GM12878 (cell line): ENCODE measurements around the gene NFIX. TPM values are rescaled to one million over a fixed set of nuclear protein-coding genes. Genes with fewer than 3 reads are reported as not detected.

Experiments
- ATAC-seq: fragments of 200-7000 bp; cut with Tn5 transposase; 3 replicates; pipeline ENCODE4 v1.9.1; 2020; ENCODE audit warnings: mild to moderate bottlenecking, moderate library complexity
- BruUV-seq: library from RNA; stranded (reverse); fragments of 400-500 nt; replicated peaks from 2 replicates; lab custom pipeline; 2021; lab: Mats Ljungman, UMichigan
- CTCF ChIA-PET: fragments of 300-600 bp; sonication (Branson Sonifier 250); formaldehyde crosslinking; extraction: SDS; loops from one replicate; lab custom pipeline; 2021; ENCODE audit warnings: inconsistent platforms; lab: Yijun Ruan, JAX
- POLR2A ChIA-PET: fragments of 350-600 bp; formaldehyde crosslinking; extraction: SDS; loops from one replicate; lab custom pipeline; 2021; ENCODE audit warnings: inconsistent platforms; lab: Charles Lee
- RAD21 ChIA-PET: fragments of 300-600 bp; sonication (Branson Sonifier 250); formaldehyde crosslinking; loops from one replicate; lab custom pipeline; 2023; ENCODE audit warnings: antibody characterized with exemption; ENCODE audit not compliant: unreplicated experiment; lab: Charles Lee
- SMC1A ChIA-PET: fragments of 300-600 bp; sonication (Branson Sonifier 250); formaldehyde crosslinking; loops from one replicate; lab custom pipeline; 2023; ENCODE audit not compliant: unreplicated experiment, uncharacterized antibody; lab: Charles Lee
- DNase-seq: peaks from one replicate; pipeline ENCODE4 v3.0.0-alpha.2; 2011; ENCODE audit warnings: low read depth, low spot score
- FAIRE-seq: peaks from 3 replicates; lab custom pipeline; 2011; peaks lifted over from hg19 to GRCh38; lab: Jason Lieb, UNC
- H2AFZ ChIP-seq: 2 replicates; pipeline ENCODE4 v1.6.0; 2011; ENCODE audit warnings: low read depth, low read length, control low read depth; ENCODE audit not compliant: control insufficient read depth
- H3K27ac ChIP-seq: 2 replicates; pipeline ENCODE4 v1.5.1; 2011; ENCODE audit warnings: control low read depth; ENCODE audit not compliant: control insufficient read depth, insufficient read depth
- H3K27me3 ChIP-seq, 2 experiments: replicated peaks in 1 of 2; 2 replicates each; pipeline versions ENCODE4 v1.6.0 to v1.6.1; 2011; ENCODE audit warnings: low read length in 1 of 2; ENCODE audit not compliant: control insufficient read depth in 2 of 2, insufficient read depth in 2 of 2
- H3K36me3 ChIP-seq, 2 experiments: 2 replicates each; pipeline ENCODE4 v1.5.1; 2011; ENCODE audit warnings: low read length in 1 of 2; ENCODE audit not compliant: control insufficient read depth in 2 of 2, insufficient read depth in 2 of 2
- H3K4me1 ChIP-seq: 2 replicates; pipeline ENCODE4 v1.6.1; 2011; ENCODE audit warnings: mild to moderate bottlenecking, low read length, moderate library complexity, mixed read lengths; ENCODE audit not compliant: control insufficient read depth, insufficient read depth
- H3K4me2 ChIP-seq: 2 replicates; pipeline ENCODE4 v1.6.0; 2011; ENCODE audit warnings: control low read depth; ENCODE audit not compliant: control insufficient read depth, insufficient read depth
- H3K4me3 ChIP-seq: fragments of 200-600 bp; sonication (generic); 2 replicates; pipeline ENCODE4 v1.5.1; 2016
- H3K79me2 ChIP-seq: 2 replicates; pipeline ENCODE4 v1.6.0; 2011; ENCODE audit warnings: low read length; ENCODE audit not compliant: control insufficient read depth, insufficient read depth
- H3K9ac ChIP-seq: 2 replicates; pipeline ENCODE4 v1.8.0; 2011; ENCODE audit warnings: low read length, control low read depth, mixed read lengths; ENCODE audit not compliant: control insufficient read depth, insufficient read depth
- H3K9me3 ChIP-seq: replicated peaks from 3 replicates; pipeline ENCODE4 v1.5.1; 2011; ENCODE audit warnings: mild to moderate bottlenecking, low read length; ENCODE audit not compliant: control insufficient read depth, insufficient read depth
- H4K20me1 ChIP-seq: 2 replicates; pipeline ENCODE4 v1.6.0; 2011; ENCODE audit not compliant: control insufficient read depth, insufficient read depth
- CREB1 ChIP-seq: IDR thresholded peaks from 2 replicates; pipeline ENCODE4 v1.6.1; 2012; ENCODE audit warnings: low read depth, mild to moderate bottlenecking, inconsistent platforms
- CTCF ChIP-seq, 3 experiments: IDR thresholded peaks in 2 of 3; conservative IDR thresholded peaks in 1 of 3; 2 replicates each; pipeline ENCODE4 v1.5.1; 2011; ENCODE audit warnings: low read depth in 3 of 3, low read length in 3 of 3, mild to moderate bottlenecking in 3 of 3, control low read depth in 2 of 3, moderate library complexity in 2 of 3, inconsistent platforms in 1 of 3, mixed read lengths in 1 of 3; ENCODE audit not compliant: control insufficient read depth in 2 of 3, insufficient read depth in 1 of 3; ENCODE audit errors: extremely low read depth in 1 of 3
- FOXM1 ChIP-seq: IDR thresholded peaks from 2 replicates; pipeline ENCODE4 v1.6.1; 2012; ENCODE audit warnings: low read depth, mild to moderate bottlenecking, inconsistent platforms, low read length, moderate library complexity
- MAX ChIP-seq: IDR thresholded peaks from 2 replicates; pipeline ENCODE4 v1.6.1; 2012; ENCODE audit warnings: low read depth, low read length, improper control_type of control experiment
- POLR2A ChIP-seq: IDR thresholded peaks from 2 replicates; pipeline ENCODE4 v1.6.1; 2011; ENCODE audit warnings: low read depth, mild to moderate bottlenecking, low read length
- POLR2AphosphoS5 ChIP-seq: IDR thresholded peaks from 2 replicates; pipeline ENCODE4 v1.6.1; 2011; ENCODE audit warnings: mild to moderate bottlenecking, low read length, inconsistent platforms
- SIX5 ChIP-seq: IDR thresholded peaks from 2 replicates; pipeline ENCODE4 v1.6.1; 2011; ENCODE audit warnings: mild to moderate bottlenecking, low read depth, low read length, moderate library complexity; ENCODE audit not compliant: severe bottlenecking
- WRNIP1 ChIP-seq: IDR thresholded peaks from 2 replicates; pipeline ENCODE4 v1.6.1; 2011; ENCODE audit warnings: low read depth, low read length, improper control_type of control experiment, borderline replicate concordance
- ZNF24 ChIP-seq: fragments of 450-650 bp; IDR thresholded peaks from 2 replicates; pipeline ENCODE4 v1.6.1; 2017; ENCODE audit warnings: antibody characterized with exemption, mild to moderate bottlenecking
- WGBS: methylation state at CpG from one replicate; pipeline ENCODE4 v1.1.6; 2016; ENCODE audit warnings: low lambda C conversion rate; ENCODE audit not compliant: insufficient replicate concordance, insufficient coverage; ENCODE audit errors: missing lambda C conversion rate; 5-methylcytosine and 5-hydroxymethylcytosine counted together
- in situ Hi-C: fragments of 300-500 bp; cut with MboI; formaldehyde crosslinking; loops from 9 replicates; pipeline ENCODE4 v1.14.3; 2018; ENCODE audit warnings: mixed read lengths
- intact Hi-C: fragments of 100-400 bp; cut with micrococcal nuclease; formaldehyde crosslinking; loops from one replicate; pipeline ENCODE4 v1.14.2; 2022; ENCODE audit not compliant: unreplicated experiment
- polyA plus RNA-seq, 11 experiments: library from polyadenylated mRNA; depleted of rRNA in 4 of 11; unstranded in 6 of 11; stranded (reverse) in 5 of 11; fragments of >200 nt; fragmentation: Nextera tagmentation in 4 of 11; fragmentation: Illumina TruSeq in 1 of 11; extraction: Ambion mirVana in 4 of 11; extraction: Trizol in 1 of 11; gene quantifications; 1 replicate in 1 of 11; 2 replicates in 10 of 11; pipeline versions ENCODE4 v1.2.1 to v1.2.3, GENCODE V29; 2011 to 2016; ENCODE audit warnings: inconsistent platforms in 2 of 11, missing spikeins in 2 of 11, low read depth in 1 of 11
- total RNA-seq, 4 experiments: library from RNA; depleted of rRNA in 3 of 4; stranded (reverse); fragments of >200 nt in 3 of 4; fragmentation: Illumina TruSeq in 1 of 4; extraction: Trizol in 1 of 4; gene quantifications; 2 replicates each; pipeline versions ENCODE4 v1.2.1 to v1.2.3, GENCODE V29; 2013 to 2021

The NFIX gene
- total and polyA plus RNA-seq, 10 of the 15 experiments (the other 5 are each of a cell fraction or from before 2014, with no cell fraction given): 0.02 to 2.2 (median 0.28) TPM

- ChIA-PET CTCF (no interaction called here), POLR2A (interaction anchor here (0.6 kb wide), 1 partner anchor 178 kb away, joined by 3 read pairs; no protein-coding TSS in a partner anchor), SMC1A (no interaction called here), RAD21 (no interaction called here)
- Histone ChIP-seq H3K36me3 (peaks cover 6 to 14% of the 10 kb centered on the region in 2 experiments; a peak in 3 of 4 replicates), H3K79me2 (0 out of 2 replicates have a peak, but pooled peaks cover 1% of the 10 kb centered on the region), H3K4me3 (no peak overlapping the region), H3K4me1 (peaks cover 9% of the 10 kb centered on the region), H3K9ac (no peak overlapping the region), H2AFZ (no peak overlapping the region), H4K20me1 (no peaks in the 10 kb centered on the region), H3K9me3 (no peaks in the 10 kb centered on the region), H3K4me2 (no peak overlapping the region), H3K27me3 (no peaks in the 10 kb centered on the region), H3K27ac (no peak overlapping the region)
- FAIRE-seq (no peak), DNase-seq (no peak), ATAC-seq (no peak)
- 97% methylated on average over 30 of the region's 30 CpGs for WGBS
- intact Hi-C loops (no loop called here), in situ Hi-C loops (no loop called here)
- no peak for TF ChIP-seq CREB1
- TF ChIP-seq POLR2A: 0 out of 2 replicates have a peak, but pooled peaks have one; percentile 15
- BruUV-seq: no TSS peak
These were observed 114.3 kb downstream of the NFIX start for GRCh38 chr19:13109361-13110098.

GRCh38 chr19:13110099-13110610 lies 114.9 kb downstream of the NFIX start:
- Histone ChIP-seq H3K27ac (no peak overlapping the region), H2AFZ (no peak overlapping the region), H3K4me2 (no peak overlapping the region), H3K27me3 (no peaks in the 10 kb centered on the region), H3K79me2 (peaks cover 3% of the 10 kb centered on the region)
- 91% methylated on average over 15 of the region's 15 CpGs for WGBS
- DNase-seq: no peak
- intact Hi-C loops: no loop called here
- RAD21 ChIA-PET: no interaction called here
- ATAC-seq: no peak
- no peak for TF ChIP-seq POLR2AphosphoS5
- no peak for TF ChIP-seq CTCF (IDR thresholded peaks at IDR 0.05 in 2 of 3, conservative IDR thresholded peaks at IDR 0.05 in 1 of 3; ENCODE audit: control insufficient read depth in 2 of 3, extremely low read depth in 1 of 3, insufficient read depth in 1 of 3, low read depth in 3 of 3, low read length in 3 of 3)
- TF ChIP-seq SIX5: no peak
- no peak for TF ChIP-seq ZNF24
- TF ChIP-seq WRNIP1: no peak
- TF ChIP-seq FOXM1: no peak
- TF ChIP-seq MAX: no peak
- TF ChIP-seq, all 136 proteins: peak for 0
- no peak overlapping the region for H3K4me3 ChIP-seq
- in situ Hi-C loops: no loop called here
- SMC1A ChIA-PET: no interaction called here
- no peaks in the 10 kb centered on the region for H4K20me1 ChIP-seq
- H3K36me3 ChIP-seq: peaks cover 6 to 14% of the 10 kb centered on the region in 2 experiments; a peak in 3 of 4 replicates
- no peaks in the 10 kb centered on the region for H3K9me3 ChIP-seq
- no peak overlapping the region for H3K9ac ChIP-seq
- POLR2A ChIA-PET: interaction anchor here (0.6 kb wide), 1 partner anchor 179 kb away, joined by 3 read pairs; no protein-coding TSS in a partner anchor
- no TSS peak for BruUV-seq
- CTCF ChIA-PET: no interaction called here
- peaks cover 8% of the 10 kb centered on the region for H3K4me1 ChIP-seq
- no peak for FAIRE-seq
